Measurements from ENCODE around the gene OPCML.

Gene OPCML

DNA sequence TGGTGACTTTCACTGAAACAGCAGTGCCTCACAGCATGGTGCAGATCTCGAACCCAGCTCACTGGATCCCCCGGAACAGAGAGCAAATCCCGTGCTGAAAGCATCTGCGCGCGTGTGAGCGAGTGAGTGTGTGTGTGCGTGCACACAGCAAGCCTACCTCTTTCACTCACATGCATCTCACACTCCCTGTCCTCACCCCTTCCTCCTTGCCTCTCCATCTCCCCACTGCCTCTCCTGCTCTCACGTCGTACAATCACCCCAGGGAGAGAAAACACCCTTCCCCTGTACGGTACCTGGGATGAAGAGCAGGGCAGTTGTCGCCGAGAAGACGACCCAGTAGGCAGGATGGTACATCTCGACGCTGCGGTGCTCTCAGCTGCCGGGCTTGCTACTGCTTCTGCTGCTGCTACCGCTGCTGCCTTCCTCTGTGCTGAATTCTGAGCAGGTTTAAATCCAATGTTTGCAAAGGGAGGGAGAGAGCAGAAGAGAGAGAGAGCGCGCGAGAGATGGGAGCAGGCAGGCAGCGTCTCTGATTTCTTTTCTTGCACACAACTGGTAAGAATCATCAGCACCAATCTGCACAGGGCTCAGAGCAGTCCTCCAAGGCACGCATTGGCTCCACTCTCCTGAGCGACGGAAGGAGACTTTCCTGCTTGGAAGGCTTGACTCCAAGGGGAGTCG, at the start of gene OPCML:
TSS of gene OPCML (minus strand) at position 531 of the 681 bp plus-strand sequence.
- no peak for DNase-seq (ENCODE audit: low read depth)

DNA sequence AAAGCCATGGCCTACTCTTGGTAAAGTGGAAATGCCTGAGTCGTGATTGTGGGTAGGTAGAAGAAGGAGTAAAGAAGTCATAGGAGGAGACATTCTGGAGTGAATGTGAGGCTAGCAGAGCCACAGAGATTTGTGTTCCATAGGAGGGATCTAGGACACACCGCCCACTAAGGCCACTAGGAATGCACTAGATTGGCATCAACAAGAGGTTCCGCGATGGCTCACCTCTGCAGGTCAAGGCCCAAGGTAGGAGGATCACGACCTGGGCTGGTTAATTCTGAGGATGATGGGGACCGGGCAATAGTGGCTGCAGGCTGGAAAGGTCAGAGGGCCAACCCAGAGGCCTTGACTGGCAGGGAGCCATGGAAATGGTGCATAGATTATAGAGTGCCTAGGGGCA, 48.8 kb upstream of the OPCML start:
- no peak for DNase-seq (ENCODE audit: low read depth)

DNA sequence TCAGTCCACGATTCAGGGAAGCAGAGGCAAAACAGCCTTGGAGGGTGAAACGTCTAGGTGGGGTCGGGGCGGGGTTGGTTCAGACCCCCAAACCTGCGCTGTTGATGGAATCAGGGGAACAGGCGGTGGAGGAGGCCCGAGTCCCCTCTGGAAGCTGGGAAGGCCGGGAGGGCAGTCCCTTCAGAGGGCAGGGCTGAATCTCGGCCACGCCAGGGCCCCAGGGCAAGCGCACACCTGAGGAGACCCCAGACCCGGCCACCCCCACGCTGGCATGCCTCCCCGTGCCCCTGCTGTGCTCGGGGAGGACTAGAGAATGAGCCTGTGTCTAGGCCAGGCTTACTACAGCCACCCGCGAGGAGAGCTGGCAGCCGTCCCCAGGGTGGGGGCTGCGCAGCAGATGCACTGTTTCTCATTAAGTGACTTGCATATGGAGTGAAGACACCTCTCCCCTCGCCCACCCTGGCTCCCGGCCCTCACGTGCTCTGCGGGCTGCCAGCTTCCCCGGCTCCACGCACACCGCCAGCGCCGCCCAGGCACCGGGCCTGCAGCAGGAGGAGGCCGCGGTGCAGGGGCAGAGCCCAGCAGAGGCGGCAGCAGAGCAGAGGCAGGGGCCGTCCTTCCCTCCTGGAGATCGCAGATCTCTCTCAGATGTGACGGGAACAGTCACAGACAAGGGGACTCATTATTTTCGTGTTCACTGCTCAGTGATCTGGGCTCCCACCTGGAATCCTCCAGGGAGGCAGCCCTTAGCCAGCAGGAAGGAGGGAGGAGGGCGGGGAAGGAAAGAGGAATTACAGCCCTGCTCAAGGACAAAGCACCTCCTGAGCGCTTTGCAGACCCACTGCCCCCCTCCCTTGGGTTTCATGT, 47.1 kb upstream of the OPCML start:
- no peak for DNase-seq (ENCODE audit: low read depth)

DNA sequence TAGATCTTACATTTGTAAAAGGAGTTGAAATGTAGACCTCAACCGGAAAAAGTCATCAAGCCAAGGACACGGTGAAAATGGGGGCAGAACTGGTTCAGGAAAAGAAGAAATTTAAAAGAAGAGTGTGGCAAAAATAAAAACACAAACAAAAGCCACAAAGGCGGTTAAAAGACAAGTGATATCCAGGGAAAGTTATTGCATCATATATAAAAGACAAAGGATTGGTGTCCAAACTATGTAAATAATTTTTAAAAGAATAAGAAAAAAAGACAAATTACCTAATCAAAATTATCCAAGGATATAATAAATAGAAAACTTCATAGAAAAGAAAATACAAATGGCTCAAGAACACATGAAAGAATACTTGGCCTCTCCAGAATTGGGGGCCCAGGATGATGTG, 45.1 kb upstream of the OPCML start:
- no peak for DNase-seq (ENCODE audit: low read depth)

DNA sequence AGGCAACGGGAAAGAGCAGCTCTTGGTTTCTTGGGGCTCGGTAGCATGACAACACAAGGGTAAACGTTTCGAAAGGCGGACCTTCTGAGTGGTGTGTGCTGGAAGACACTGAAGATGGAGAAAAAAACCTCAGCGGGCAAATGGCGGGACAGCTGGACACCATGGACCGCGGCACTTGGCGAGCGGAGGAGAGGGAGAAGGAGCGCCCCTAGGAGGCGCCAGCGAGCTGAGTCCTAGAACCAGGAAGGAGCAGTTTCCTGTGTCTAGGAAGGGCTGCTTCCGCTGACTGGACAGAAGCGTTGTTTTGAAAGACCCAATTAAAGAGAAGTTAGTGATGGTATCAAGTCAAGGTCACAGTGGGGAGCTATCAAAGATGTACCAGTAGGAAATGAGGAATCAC, 44.0 kb upstream of the OPCML start:
- DNase-seq (ENCODE audit: low read depth), result no peak

DNA sequence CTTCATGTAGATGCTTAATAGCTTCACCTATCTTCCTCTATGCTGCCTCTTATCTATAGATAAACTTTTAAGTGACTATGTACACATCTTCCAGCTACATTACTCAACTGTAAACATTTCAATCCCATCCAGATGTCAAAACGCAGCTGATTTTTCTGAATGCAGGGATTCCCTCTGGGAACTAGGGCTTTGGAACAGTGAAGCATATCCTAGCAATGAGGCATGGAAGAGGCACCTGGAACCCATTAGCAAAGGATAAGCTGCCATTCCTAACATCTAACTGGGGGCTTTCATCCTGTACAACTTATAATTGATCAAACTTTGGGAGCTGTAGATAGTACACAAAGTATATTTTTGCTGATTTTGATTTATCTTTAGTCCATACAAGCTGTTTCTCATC, 40.8 kb upstream of the OPCML start:
- DNase-seq (ENCODE audit: low read depth), result no peak

DNA sequence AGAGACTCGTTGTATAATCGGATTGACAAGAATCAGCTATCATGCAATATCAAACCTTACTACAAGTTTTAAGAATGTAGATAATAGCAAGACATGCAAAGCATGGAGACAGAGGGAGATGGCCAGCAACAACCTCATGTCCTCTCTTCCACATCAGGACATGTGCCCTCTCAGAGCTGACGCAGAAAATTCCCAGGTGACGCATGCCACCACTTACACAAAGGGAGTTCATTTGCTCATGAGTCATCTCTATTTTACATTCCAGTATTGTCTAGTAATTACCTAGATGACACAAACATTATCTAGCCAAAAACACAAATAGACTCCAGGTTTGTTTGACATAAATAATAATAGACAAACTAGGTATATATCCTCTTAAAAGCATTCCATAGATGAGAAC, 38.1 kb upstream of the OPCML start:
- no peak for DNase-seq (ENCODE audit: low read depth)

DNA sequence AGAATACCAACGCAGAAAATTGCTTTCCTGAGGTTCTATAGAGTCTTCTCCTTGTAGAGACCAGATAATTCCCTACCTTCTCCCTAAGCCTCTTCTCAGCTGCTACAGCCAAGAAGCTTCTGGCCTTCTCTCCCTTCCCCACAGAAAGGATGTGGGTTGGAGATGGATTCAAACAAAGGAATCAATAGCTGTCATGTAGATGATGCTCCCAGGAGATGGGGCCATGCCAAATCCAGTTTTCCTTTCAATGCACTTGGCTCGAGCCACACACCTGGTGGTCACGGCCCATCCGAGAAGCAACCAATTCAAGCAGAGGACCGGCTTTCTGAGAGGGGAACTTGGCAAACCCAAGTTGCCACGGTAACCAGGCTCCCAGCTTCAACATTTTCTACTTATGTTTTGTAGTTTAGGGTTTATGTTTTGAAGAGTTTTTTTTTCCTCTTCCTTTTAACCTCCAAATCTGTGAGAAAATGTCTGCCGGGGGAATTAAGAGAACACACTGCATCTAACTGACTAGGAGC, 31.3 kb upstream of the OPCML start:
- no peak for DNase-seq (ENCODE audit: low read depth)

DNA sequence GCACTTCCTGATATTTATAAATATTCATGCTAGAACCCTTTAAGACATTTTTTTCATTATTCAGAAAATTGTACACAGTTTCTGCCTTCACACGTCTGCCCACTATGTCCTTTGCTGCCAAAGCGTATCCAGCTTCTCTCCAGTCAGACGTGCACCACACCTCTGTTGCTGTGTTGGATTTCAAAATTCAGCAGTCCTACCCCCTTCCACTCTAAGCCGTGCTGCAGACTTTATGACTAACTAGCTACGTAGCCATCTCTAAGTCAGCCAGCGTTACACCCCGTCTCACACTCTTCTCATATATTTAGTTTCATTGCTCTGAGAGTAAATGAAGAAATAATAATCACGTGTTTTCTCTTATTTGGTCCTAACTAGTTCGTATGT, 28.2 kb upstream of the OPCML start:
- DNase-seq (ENCODE audit: low read depth), result no peak

DNA sequence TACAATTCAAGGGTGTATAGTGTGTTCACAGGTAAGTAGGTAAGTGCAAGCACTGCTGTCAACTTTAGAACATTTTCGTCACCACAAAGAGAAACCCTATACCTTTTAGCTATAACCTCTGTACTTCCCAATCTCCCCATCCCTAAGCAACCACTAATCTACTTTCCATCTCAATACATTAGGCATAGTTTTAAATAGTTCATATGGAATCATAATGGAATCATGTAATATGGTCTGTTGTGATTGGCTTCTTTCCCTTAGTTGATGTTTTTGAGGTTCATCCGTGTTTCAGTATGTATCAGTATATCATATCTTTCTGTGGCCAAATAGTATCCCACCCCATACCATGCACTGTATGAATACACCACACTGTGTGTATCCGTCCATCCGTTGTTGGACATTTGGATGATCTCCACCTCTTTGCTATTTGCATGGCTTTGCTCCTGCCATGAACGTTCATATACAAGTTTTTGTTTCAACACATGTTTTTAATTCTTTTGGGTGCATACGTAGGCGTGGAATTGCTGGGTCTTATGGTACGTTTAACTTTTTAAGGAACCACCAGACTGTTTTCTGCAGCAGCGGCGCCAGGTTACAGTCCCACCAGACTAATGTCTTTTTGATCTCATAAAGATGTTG, 27.7 kb upstream of the OPCML start:
- no peak for DNase-seq (ENCODE audit: low read depth)

DNA sequence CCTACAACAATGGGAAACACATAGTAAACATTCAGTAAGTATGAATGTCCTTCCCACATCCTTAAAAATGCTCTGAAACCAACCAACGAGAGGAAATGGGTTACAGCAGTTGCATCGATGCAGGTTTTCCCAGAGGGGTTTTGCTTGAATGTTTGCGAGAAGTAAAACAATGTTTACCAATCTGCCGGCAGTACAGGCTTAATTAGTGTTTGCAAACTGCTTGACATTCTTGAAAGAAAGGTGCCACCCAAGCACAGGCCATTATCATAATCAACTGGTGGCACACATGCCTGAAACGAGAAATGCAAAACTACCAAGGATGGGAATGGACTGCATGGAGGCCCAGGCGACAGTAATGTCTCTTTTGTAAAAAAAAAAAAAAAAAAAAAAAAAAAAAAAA, 27.1 kb upstream of the OPCML start:
- DNase-seq (ENCODE audit: low read depth), result no peak

DNA sequence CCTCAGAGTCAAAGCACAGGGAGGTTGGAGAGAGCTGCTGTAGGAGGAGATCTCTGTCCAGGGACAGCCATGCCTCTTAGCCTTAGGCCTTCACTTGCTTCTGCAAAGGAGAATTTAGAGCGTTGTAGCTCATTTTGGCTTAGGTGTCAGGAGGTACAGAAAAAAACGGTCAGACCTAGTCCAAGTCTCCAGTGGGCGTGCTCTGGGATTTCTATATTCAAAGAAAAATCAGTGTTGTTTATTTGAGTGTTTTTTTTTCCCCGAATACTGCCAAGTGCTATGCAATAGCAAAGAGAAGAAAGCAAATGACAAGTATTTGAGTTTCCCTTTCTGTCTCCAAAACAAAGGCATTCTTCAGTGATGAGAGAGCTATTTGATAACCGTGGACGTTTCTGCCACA, 22.7 kb upstream of the OPCML start:
- DNase-seq (ENCODE audit: low read depth), result no peak

DNA sequence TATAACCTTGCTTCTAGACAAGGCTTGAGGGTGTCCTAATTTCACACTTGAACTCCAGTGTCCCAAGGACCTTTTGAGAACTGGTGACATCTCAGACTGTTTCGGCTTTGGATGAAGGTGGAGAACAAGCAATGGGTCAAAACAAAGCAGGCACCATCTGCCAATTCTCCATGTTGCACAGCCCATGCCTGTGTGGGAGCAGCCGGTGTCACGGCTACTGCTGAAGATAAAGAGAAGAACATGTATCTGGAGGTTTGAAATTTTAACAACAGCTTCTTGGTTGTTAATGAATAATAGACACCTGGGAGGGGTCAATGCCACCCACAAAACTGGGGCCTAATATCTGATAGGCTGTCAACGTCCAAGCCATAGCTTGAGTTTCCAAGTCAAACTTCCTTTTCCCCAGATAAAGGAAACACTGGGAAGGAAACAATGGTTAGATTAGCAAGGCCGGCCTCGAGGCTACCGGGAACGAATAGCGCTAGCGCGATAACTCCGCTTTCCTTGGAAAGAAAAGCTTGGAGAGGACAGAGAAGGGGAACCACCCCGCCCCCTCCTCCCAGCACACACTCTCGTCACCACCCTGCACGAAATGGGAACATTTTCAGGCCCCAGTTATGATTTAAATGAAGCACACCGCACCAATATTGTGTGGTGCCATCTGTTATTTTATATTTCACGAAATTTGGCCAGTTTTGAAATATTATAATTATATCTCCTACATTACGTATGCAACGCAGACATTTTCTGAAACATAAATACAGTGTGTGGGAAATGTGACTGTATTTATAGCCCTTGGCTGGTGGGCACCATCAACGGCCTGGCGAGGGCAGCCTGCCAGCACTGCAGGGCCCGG, 21.8 kb upstream of the OPCML start:
- no peak for DNase-seq (ENCODE audit: low read depth)

DNA sequence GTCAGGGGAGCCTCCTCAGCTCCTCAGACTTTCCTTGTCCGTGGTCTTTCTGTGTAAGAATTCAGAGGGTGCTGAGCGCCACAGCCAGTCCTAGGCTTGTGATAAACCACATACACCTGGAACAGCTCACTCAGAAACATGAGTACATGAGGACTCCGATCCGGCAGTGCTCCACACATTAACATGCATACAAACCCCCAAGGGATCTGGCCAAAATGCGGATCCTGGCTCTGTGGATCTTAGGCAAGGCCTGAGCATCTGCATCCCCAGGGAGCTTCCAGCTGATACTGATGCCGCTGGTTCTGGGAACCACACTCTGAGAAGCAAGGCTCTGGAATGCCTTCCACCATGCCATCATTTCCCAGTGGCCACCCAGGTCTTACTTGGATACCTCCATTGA, 20.6 kb upstream of the OPCML start:
- no peak for DNase-seq (ENCODE audit: low read depth)

DNA sequence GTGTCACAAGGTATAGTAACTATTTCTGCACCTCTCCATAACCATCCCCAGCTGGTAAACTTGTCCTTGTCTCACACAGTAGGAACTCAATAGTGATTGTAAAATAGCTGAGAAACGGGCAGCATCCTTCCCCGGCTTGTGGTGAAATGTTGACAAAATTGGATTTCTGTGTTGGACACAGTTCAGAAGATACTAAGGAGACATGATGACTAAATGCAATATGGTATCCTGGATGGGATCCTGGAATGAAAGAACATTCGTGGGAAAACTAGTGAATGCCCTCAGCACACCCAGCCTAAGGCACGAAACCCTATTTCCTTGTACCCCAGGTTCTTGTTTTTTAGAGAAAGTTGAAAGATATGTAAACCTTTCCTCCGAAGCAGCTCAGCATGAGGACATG, 18.8 kb upstream of the OPCML start:
- DNase-seq (ENCODE audit: low read depth), result no peak

DNA sequence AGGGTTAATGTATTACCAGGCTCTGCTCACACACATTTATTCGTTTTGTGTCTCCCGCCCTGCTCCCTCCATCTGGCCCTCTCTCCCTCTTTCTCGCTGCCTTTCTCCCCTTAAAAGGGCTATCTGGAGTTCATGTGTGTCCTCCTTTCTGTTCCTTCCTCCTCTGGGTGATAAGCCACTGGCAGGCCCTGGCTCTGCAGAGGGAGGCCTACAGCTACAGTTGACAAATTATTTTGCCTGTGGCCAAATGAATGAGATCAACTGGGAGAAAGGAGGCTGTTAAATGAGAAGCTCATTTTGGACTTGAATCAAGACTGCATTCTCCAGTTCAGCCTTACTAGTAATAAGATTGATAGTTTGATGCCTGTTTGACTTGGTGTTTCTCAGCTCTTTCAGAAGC, 17.5 kb upstream of the OPCML start:
- DNase-seq (ENCODE audit: low read depth), result no peak

DNA sequence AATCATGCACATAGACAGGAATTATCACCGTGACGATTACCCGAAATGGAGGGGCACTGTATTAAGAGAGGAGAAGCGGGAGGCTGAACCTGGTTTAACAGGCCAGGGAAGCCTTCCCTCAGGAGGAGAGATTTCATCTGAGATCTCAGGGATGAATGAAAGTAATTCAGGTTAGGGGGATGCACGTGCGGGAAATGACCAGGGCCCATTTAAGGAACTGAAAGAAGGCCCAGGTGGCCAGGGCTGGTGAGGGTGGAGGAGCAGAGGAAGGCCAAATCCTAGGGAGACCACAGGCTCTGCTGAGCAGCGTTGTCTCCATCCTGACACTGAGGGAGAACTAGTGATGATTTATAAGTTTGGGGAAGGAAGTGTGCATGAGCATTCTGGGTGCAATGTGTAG, 16.3 kb upstream of the OPCML start:
- DNase-seq (ENCODE audit: low read depth), result no peak

DNA sequence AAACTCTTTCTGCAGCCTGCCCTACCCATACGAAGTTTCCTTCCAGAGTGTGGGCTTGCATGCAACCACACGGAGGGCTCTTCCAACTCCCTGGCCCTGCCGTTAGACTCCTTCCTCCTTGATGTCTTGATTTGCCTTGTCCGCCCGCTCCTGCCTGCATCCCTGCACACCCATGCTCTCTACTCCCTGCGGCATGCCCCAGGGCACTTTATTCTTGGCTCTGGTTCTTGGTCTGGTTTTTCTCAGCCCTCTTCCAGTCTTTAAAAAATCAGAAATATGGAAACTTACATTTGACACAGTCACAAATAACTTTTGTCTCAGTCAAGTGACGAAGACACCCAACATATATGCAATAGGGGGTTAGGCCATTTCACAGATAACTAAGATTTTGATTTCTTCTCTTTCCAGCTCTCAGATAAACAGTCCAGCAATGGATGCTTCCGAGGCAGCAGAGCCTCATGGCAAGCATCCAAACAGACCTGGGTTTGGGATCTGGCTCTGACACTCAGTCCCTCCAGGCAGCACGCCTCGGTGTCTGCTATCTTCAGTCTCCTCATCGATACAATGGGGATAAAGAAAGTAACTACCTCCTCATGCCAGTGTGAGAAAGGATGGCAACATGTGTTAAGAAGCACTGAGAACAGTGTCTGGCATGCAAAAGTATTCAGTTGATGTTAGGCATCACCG, 15.7 kb upstream of the OPCML start:
- no peak for DNase-seq (ENCODE audit: low read depth)

DNA sequence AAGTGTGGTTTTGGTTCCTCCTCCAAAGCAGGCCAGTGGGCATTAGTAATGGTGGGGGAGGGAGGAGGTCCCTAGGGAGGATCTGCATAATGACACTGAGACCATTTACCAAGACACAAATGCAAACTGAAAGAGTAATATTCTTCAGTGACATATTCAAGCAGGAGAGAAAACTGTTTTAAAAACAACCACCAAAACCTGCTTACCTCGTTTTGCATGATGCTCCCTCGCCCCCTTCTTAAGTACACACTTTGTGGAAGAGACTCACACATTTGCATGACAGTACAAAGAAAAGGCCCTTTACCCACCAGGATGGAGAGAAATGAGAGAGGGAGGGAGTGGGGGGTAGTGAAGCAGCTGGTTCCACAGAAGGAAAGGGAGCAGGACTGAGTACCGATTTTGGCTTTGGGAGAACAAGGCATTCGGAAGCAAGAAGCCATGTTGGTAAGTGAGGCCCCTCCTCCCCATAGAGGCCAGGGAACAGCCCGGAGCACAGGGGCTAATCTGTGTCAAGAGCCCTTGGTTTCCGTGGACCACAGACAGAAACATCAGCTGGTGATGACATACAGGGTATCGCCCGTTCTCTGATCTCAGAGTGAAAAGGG, 13.0 kb upstream of the OPCML start:
- no peak for DNase-seq (ENCODE audit: low read depth)

DNA sequence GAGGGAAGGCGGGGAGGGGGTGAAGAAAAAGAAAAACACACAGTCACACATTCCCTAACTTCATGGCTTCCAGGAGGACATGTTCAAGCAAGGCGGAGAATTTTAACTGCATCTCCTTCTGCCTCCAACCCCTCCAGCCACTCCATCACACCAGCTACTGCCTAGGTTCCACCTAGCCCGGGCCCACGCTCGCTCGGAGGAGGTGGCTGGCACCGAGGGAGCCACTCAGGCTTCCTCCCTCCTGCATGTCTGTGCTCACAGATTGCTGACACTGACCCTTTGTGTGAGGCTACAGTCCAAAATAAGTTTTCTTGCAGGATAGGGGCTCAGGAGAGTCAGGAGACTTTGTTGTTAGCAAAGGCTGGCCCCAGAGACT, 9.4 kb upstream of the OPCML start:
- no peak for DNase-seq (ENCODE audit: low read depth)
